PFSK-1 (cell line): ENCODE results near the gene PEAK1.

ENCODE experiments used
- TAF1 ChIP-seq: IDR thresholded peaks from 2 replicates; pipeline ENCODE4 v1.6.1; 2012; ENCODE audit warnings: low read length, control low read depth, borderline replicate concordance; ENCODE audit not compliant: insufficient read depth
- TF ChIP-seq, protein P1 (sequence below), 2 experiments: IDR thresholded peaks; 2 replicates each; pipeline versions ENCODE4 v1.6.1 to v1.8.0; 2011 to 2012; ENCODE audit warnings: low read depth in 2 of 2, low read length in 2 of 2, control low read depth in 1 of 2, inconsistent platforms in 1 of 2, mild to moderate bottlenecking in 1 of 2, moderate library complexity in 1 of 2; ENCODE audit not compliant: insufficient read depth in 1 of 2

DNA sequence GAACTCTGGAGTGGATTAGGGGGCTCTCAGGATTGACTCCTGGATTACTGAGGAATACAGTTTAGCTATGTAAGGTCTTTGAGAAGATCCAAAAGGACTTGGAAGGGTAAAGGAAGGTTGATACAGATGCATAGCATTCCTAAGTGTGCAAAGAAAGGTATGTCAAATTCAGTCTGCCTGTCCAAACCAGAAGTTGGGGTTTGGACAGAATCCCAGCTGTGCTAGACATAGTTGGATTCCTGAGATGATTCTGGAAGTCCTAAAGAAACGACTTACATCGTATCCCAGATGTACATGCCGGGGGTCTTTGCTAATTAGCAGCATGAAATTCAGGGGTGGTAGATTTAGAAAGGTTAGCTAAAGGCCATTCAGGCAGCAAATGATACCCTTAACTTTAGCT lies 251.3 kb downstream of the PEAK1 start:
- TF ChIP-seq, protein P1, sequence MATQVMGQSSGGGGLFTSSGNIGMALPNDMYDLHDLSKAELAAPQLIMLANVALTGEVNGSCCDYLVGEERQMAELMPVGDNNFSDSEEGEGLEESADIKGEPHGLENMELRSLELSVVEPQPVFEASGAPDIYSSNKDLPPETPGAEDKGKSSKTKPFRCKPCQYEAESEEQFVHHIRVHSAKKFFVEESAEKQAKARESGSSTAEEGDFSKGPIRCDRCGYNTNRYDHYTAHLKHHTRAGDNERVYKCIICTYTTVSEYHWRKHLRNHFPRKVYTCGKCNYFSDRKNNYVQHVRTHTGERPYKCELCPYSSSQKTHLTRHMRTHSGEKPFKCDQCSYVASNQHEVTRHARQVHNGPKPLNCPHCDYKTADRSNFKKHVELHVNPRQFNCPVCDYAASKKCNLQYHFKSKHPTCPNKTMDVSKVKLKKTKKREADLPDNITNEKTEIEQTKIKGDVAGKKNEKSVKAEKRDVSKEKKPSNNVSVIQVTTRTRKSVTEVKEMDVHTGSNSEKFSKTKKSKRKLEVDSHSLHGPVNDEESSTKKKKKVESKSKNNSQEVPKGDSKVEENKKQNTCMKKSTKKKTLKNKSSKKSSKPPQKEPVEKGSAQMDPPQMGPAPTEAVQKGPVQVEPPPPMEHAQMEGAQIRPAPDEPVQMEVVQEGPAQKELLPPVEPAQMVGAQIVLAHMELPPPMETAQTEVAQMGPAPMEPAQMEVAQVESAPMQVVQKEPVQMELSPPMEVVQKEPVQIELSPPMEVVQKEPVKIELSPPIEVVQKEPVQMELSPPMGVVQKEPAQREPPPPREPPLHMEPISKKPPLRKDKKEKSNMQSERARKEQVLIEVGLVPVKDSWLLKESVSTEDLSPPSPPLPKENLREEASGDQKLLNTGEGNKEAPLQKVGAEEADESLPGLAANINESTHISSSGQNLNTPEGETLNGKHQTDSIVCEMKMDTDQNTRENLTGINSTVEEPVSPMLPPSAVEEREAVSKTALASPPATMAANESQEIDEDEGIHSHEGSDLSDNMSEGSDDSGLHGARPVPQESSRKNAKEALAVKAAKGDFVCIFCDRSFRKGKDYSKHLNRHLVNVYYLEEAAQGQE (IDR thresholded peaks at IDR 0.05; ENCODE audit: insufficient read depth in 1 of 2, low read depth in 2 of 2, low read length in 2 of 2), result no peak
- no peak for TF ChIP-seq TAF1
